ENCODE results near the gene ATF5.

Gene ATF5

DNA sequence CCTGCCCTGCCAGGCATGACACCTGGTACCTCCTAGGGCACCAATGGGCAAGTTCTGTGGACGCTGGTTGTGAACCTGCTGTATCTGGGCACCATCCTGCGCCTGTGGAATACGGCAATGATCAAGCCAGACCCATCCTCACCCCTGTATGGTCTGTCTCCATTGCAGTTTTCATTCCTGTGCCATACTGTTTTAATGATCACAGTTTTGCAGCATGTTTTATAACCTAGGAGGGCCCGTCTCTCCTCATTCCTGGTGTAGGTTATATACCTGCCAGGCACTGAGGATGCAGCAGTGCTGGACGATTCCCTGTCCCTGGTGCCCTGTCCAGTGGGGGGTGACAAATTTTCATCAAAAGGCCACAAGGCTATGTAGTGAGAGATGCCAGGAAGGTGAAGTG, 45.9 kb upstream of the ATF5 start:
- H3K4me3 ChIP-seq (ENCODE audit: low read depth, low read length), result no peak overlapping the region
- DNase-seq (ENCODE audit: low read depth), result no peak
- TF ChIP-seq, protein P1, sequence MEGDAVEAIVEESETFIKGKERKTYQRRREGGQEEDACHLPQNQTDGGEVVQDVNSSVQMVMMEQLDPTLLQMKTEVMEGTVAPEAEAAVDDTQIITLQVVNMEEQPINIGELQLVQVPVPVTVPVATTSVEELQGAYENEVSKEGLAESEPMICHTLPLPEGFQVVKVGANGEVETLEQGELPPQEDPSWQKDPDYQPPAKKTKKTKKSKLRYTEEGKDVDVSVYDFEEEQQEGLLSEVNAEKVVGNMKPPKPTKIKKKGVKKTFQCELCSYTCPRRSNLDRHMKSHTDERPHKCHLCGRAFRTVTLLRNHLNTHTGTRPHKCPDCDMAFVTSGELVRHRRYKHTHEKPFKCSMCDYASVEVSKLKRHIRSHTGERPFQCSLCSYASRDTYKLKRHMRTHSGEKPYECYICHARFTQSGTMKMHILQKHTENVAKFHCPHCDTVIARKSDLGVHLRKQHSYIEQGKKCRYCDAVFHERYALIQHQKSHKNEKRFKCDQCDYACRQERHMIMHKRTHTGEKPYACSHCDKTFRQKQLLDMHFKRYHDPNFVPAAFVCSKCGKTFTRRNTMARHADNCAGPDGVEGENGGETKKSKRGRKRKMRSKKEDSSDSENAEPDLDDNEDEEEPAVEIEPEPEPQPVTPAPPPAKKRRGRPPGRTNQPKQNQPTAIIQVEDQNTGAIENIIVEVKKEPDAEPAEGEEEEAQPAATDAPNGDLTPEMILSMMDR (conservative IDR thresholded peaks at IDR 0.05; ENCODE audit: low read depth, low read length), result no peak

DNA sequence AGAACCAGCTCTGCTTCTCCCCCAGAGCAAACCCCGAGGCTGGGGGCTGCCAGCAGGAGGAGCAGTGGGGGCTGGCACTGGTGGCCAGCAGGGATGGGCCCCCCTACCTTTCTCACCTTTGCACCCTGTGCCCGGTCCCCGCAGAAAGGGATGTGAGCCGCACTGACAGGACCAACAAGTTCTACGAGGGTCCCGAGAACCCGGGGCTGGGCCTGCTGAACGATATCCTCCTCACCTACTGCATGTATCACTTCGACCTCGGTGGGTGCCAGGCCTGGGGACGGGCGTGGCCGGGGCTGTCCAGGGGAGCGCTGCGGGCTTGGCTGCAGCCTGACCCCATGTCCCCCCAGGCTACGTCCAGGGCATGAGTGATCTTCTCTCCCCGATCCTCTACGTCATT, 44.9 kb upstream of the ATF5 start:
- H3K4me3 ChIP-seq (ENCODE audit: low read depth, low read length), result no peak overlapping the region
- TF ChIP-seq, protein P1 (conservative IDR thresholded peaks at IDR 0.05; ENCODE audit: low read depth, low read length), result no peak
- DNase-seq (ENCODE audit: low read depth), result no peak

DNA sequence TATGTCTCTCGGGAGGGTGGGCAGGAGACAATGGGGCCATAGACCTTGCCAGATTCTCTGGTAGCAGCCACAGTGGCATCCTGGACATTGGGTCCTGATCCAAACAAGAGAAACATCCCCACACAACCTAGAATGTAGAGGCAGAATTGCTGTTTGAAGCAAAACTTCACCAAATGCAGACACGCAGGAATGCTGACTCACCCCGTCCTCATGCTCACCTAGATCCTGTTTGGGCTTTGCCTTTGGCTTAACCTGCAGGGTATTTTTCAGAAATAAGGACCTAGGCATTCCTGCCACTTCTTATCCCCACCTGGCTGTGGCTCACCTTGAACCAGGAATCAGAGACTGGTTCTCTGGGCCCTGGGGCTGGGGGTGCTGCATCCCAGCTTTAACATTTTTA, 44.2 kb upstream of the ATF5 start:
- TF ChIP-seq, protein P1 (conservative IDR thresholded peaks at IDR 0.05; ENCODE audit: low read depth, low read length), result no peak

DNA sequence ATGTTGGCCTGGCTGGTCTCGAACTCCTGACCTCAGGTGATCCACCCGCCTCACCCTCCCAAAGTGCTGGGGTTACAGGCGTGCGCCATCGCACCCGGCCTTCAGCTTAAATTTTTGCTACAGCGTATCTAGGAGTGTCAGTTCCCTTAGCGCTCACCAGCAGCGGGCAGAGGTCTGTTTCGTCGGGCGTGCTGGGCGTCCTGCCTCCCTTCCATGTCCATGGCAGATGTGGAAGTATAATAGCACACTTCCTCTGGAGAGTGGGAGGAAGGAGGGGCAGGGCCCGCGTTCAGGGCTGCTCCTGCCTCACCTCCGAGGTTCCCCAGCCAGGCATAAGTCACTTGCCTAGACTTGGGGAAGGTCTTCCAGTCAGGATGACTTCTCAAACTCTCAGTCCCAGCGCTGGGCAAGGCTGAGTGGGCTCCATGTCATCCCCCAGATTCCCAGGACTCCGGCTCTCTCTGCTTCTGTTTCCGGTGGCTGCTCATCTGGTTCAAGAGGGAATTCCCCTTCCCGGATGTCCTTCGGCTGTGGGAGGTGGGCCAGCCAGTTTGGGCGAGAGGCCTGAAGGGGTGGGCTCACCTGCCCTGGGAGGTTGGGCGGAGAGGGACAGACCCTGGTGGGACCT, 41.9 kb upstream of the ATF5 start:
- DNase-seq (ENCODE audit: low read depth), result no peak
- TF ChIP-seq, protein P1 (conservative IDR thresholded peaks at IDR 0.05; ENCODE audit: low read depth, low read length), result no peak
- H3K4me3 ChIP-seq (ENCODE audit: low read depth, low read length), result no peak overlapping the region

More for the DNA sequence above, 44.2 kb upstream of the ATF5 start:
- no peak for DNase-seq (ENCODE audit: low read depth)
- H3K4me3 ChIP-seq (ENCODE audit: low read depth, low read length), result no peak overlapping the region

DNA sequence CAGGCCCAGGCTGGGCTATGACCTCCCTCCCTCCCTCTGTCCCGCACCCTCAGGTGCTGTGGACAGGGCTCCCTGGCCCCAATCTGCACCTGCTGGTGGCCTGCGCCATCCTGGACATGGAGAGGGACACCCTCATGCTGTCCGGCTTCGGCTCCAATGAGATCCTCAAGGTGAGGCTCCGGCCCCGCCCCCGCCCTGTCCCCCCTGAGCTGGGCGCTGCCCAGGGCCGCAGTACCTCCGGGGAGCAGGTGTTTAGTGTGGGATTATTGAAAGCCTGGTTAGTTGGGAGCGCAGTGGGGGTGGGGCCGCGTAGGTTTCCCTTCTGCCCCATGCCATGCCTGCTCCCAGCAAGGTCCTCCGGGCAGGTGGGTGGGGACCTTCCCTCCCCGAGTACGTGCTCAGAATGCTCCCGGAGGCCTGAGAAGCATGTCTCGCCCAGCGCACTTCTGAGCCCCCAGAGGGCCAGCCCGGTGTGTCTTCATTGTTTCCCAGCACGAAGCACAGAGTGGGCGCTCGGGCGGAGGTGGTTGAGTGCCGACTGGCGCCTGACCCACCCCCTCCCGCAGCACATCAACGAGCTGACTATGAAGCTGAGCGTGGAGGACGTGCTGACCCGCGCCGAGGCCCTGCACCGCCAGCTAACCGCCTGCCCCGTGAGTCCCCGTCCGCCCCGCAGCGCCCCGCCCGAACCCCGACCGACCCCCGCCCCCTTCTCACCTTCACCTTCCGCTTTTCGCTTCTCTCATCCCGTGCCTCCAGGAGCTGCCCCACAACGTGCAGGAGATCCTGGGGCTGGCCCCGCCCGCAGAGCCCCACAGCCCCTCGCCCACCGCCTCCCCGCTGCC, 41.1 kb upstream of the ATF5 start:
- DNase-seq (ENCODE audit: low read depth), result no peak
- H3K4me3 ChIP-seq (ENCODE audit: low read depth, low read length), result no peak overlapping the region
- TF ChIP-seq, protein P1 (conservative IDR thresholded peaks at IDR 0.05; ENCODE audit: low read depth, low read length), result no peak

DNA sequence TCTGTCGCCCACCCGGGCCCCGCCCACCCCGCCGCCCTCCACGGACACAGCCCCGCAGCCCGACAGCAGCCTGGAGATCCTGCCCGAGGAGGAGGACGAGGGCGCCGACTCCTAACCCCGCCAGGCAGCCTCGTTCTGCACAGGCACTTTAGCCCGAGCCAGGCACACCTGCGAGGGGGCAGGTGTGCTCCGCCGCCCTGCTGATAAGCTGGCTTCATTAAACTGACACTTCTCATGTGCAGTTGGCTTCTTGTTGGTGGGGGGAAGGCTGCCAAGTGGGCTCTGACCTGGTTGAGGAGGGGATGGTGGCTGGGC, 40.5 kb upstream of the ATF5 start:
- TF ChIP-seq, protein P1 (conservative IDR thresholded peaks at IDR 0.05; ENCODE audit: low read depth, low read length), result no peak
- DNase-seq (ENCODE audit: low read depth), result no peak
- no peak overlapping the region for H3K4me3 ChIP-seq (ENCODE audit: low read depth, low read length)
